Gastrocnemius medialis (tissue), 4 donors: ENCODE measurements around the gene ZDHHC7. TPM values are rescaled to one million over a fixed set of nuclear protein-coding genes. Genes with fewer than 3 reads are reported as not detected.

Experiments
- ATAC-seq, 2 donors: fragments of 150-250 bp; one replicate each; pipeline ENCODE4 v1.9.1; 2016
- DNase-seq, 2 donors: peaks; one replicate each; pipeline ENCODE4 v3.0.0-alpha.2; 2019
- H3K27ac ChIP-seq, 4 donors: fragments of 200-600 bp; sonication (generic); 1 replicate in 1 of 4; 2 replicates in 3 of 4; pipeline ENCODE4 v1.5.1; 2016 to 2018; ENCODE audit warnings: mild to moderate bottlenecking in 2 of 4, moderate library complexity in 1 of 4
- H3K27me3 ChIP-seq, 3 donors: fragments of 200-600 bp; sonication (generic) in 2 of 3; 1 replicate in 1 of 3; 2 replicates in 2 of 3; pipeline versions ENCODE4 v1.5.1 to v1.6.0; 2016 to 2019; ENCODE audit warnings: mild to moderate bottlenecking in 1 of 3, moderate library complexity in 1 of 3
- H3K36me3 ChIP-seq, 2 donors: fragments of 200-600 bp; sonication (generic) in 1 of 2; one replicate each; pipeline ENCODE4 v1.5.1; 2017 to 2018
- H3K4me1 ChIP-seq, 2 donors: fragments of 200-600 bp; sonication (generic) in 1 of 2; one replicate each; pipeline ENCODE4 v1.5.1; 2016 to 2017; ENCODE audit warnings: mild to moderate bottlenecking in 2 of 2
- H3K4me3 ChIP-seq, 4 donors: fragments of 200-600 bp; sonication (generic) in 3 of 4; 1 replicate in 1 of 4; 2 replicates in 3 of 4; pipeline ENCODE4 v1.5.1; 2016 to 2019; ENCODE audit warnings: mild to moderate bottlenecking in 2 of 4
- H3K9me3 ChIP-seq, 3 donors: fragments of 200-600 bp; sonication (generic) in 2 of 3; 1 replicate in 1 of 3; 2 replicates in 2 of 3; pipeline ENCODE4 v1.5.1; 2016 to 2019
- CTCF ChIP-seq, 5 experiments: fragments of 450-650 bp in 3 of 5; fragments of 200-600 bp in 2 of 5; sonication (generic) in 2 of 5; IDR thresholded peaks in 4 of 5; conservative IDR thresholded peaks in 1 of 5; 1 replicate in 4 of 5; 2 replicates in 1 of 5; pipeline ENCODE4 v1.5.1; 2016 to 2019; ENCODE audit warnings: antibody characterized with exemption in 5 of 5, mild to moderate bottlenecking in 3 of 5, moderate library complexity in 3 of 5
- POLR2A ChIP-seq, 2 donors: fragments of 450-650 bp; IDR thresholded peaks; one replicate each; pipeline ENCODE4 v1.6.1; 2017; ENCODE audit warnings: antibody characterized with exemption in 2 of 2, mild to moderate bottlenecking in 2 of 2, moderate library complexity in 2 of 2
- in situ Hi-C, 4 donors: fragments of 200-750 bp; cut with MboI; loops; one replicate each; pipeline versions ENCODE4 v1.15.0 to v1.8.0; 2017; ENCODE audit warnings: low sequenced_read_pairs in 4 of 4
- intact Hi-C: fragments of 100-400 bp; cut with DNase I; formaldehyde crosslinking; loops from one replicate; pipeline ENCODE4 v1.15.1; 2023; ENCODE audit warnings: low total_unique reads
- total RNA-seq, 4 donors: library from RNA; depleted of rRNA; stranded (reverse); fragments of >200 nt; gene quantifications; one replicate each; pipeline versions ENCODE4 v1.1.0 to v1.2.3, GENCODE V29; 2016

Gene ZDHHC7
- total RNA-seq, 4 donors from 2014 or later = 55.0 to 93.5 (median 68.4) TPM

GRCh38 chr16:85040685-85041084, 29.4 kb upstream of the ZDHHC7 start:
- Histone ChIP-seq H3K4me1 (peaks cover 5 to 21% of the 10 kb centered on the region in 2 donors), H3K27ac (no peak overlapping the region), H3K36me3 (no peaks in the 10 kb centered on the region), H3K4me3 (no peak overlapping the region), H3K27me3 (no peaks in the 10 kb centered on the region), H3K9me3 (no peaks in the 10 kb centered on the region)
- no peak for TF ChIP-seq CTCF (IDR thresholded peaks at IDR 0.05 in 4 of 5, conservative IDR thresholded peaks at IDR 0.05 in 1 of 5)
- no peak for TF ChIP-seq POLR2A (IDR thresholded peaks at IDR 0.05)
- ATAC-seq = no peak
- in situ Hi-C loops (no loop called here), intact Hi-C loops (no loop called here)
- no peak for DNase-seq

- Histone ChIP-seq H3K36me3 (no peaks in the 10 kb centered on the region), H3K27ac (no peak overlapping the region), H3K27me3 (no peaks in the 10 kb centered on the region), H3K4me3 (no peak overlapping the region), H3K9me3 (no peaks in the 10 kb centered on the region), H3K4me1 (peaks cover 5 to 18% of the 10 kb centered on the region in 2 donors)
- ATAC-seq = no peak
- intact Hi-C loops (no loop called here), in situ Hi-C loops (no loop called here)
- TF ChIP-seq CTCF (IDR thresholded peaks at IDR 0.05 in 4 of 5, conservative IDR thresholded peaks at IDR 0.05 in 1 of 5) (no peak), POLR2A (IDR thresholded peaks at IDR 0.05) (no peak)
- DNase-seq = no peak
Observed at GRCh38 chr16:85037721-85038120, 26.4 kb upstream of the ZDHHC7 start.

- intact Hi-C loops (no loop called here), in situ Hi-C loops (no loop called here)
- H3K36me3 ChIP-seq = no peaks in the 10 kb centered on the region
- DNase-seq = peak in 1 of 2 donors; percentile 31
- H3K4me3 ChIP-seq = no peak overlapping the region
- H3K4me1 ChIP-seq = peaks cover 3 to 11% of the 10 kb centered on the region in 2 donors
- peak overlapping the region in 1 of 4 donors; percentile 27 for H3K27ac ChIP-seq
- no peaks in the 10 kb centered on the region for H3K27me3 ChIP-seq
- no peak for TF ChIP-seq POLR2A (IDR thresholded peaks at IDR 0.05)
- TF ChIP-seq CTCF (IDR thresholded peaks at IDR 0.05 in 4 of 5, conservative IDR thresholded peaks at IDR 0.05 in 1 of 5) = no peak
- no peaks in the 10 kb centered on the region for H3K9me3 ChIP-seq
- ATAC-seq = peak; percentile 47 to 71
Observed at GRCh38 chr16:85037050-85037410, 25.7 kb upstream of the ZDHHC7 start.

- Histone ChIP-seq H3K9me3 (no peaks in the 10 kb centered on the region), H3K27ac (peak overlapping the region in 1 of 4 donors; percentile 11), H3K4me3 (no peak overlapping the region), H3K4me1 (peaks cover 0 to 7% of the 10 kb centered on the region in 2 donors), H3K36me3 (no peaks in the 10 kb centered on the region), H3K27me3 (no peaks in the 10 kb centered on the region)
- DNase-seq (no peak), ATAC-seq (no peak)
- no peak for TF ChIP-seq POLR2A (IDR thresholded peaks at IDR 0.05)
- TF ChIP-seq CTCF (IDR thresholded peaks at IDR 0.05 in 4 of 5, conservative IDR thresholded peaks at IDR 0.05 in 1 of 5) = no peak
- intact Hi-C loops = no loop called here
- in situ Hi-C loops = no loop called here
Observed at GRCh38 chr16:85036236-85037049, 25.1 kb upstream of the ZDHHC7 start.
